Stimulated activated CD4-positive, alpha-beta T cell treated with anti-CD3 and anti-CD28 coated beads, Interleukin-4, amount 100 ng/mL, for 1 hour (primary cell): ENCODE measurements around the gene RNF144A.

ENCODE experiments used
- DNase-seq: peaks from one replicate; pipeline ENCODE4 v3.0.0-alpha.2; 2020

Gene RNF144A

GRCh38 chr2:7011356-7012083 lies 94.3 kb downstream of the RNF144A start:
- DNase-seq = no peak

- DNase-seq = no peak
Measured at GRCh38 chr2:7012141-7012764, 95.0 kb downstream of the RNF144A start.

GRCh38 chr2:7013471-7014160 lies 96.4 kb downstream of the RNF144A start:
- DNase-seq = no peak

- DNase-seq = peak; percentile 17
Measured at GRCh38 chr2:7014174-7014640, 97.0 kb downstream of the RNF144A start.

- DNase-seq = no peak
Measured at GRCh38 chr2:7015007-7015950, 98.1 kb downstream of the RNF144A start.

GRCh38 chr2:7016148-7016547 lies 98.9 kb downstream of the RNF144A start:
- no peak for DNase-seq

- no peak for DNase-seq
Measured at GRCh38 chr2:7016601-7017211, 99.5 kb downstream of the RNF144A start.

GRCh38 chr2:7017671-7018281 lies 100.6 kb downstream of the RNF144A start:
- no peak for DNase-seq

- no peak for DNase-seq
Measured at GRCh38 chr2:7018282-7018701, 101.1 kb downstream of the RNF144A start.

- DNase-seq = no peak
Measured at GRCh38 chr2:7018767-7019166, 101.6 kb downstream of the RNF144A start.

GRCh38 chr2:7019191-7019590 lies 102.0 kb downstream of the RNF144A start:
- DNase-seq = no peak

GRCh38 chr2:7020059-7020458 lies 102.8 kb downstream of the RNF144A start:
- DNase-seq = no peak

- no peak for DNase-seq
Measured at GRCh38 chr2:7020468-7020867, 103.3 kb downstream of the RNF144A start.

GRCh38 chr2:7020939-7021470 lies 103.8 kb downstream of the RNF144A start:
- no peak for DNase-seq

- DNase-seq = no peak
Measured at GRCh38 chr2:7022492-7023385, 105.5 kb downstream of the RNF144A start.

GRCh38 chr2:7023542-7023941 lies 106.3 kb downstream of the RNF144A start:
- no peak for DNase-seq

GRCh38 chr2:7024261-7024660 lies 107.0 kb downstream of the RNF144A start:
- no peak for DNase-seq

- DNase-seq = no peak
Measured at GRCh38 chr2:7025082-7025481, 107.9 kb downstream of the RNF144A start.

GRCh38 chr2:7026742-7027141 lies 109.5 kb downstream of the RNF144A start:
- DNase-seq = no peak

GRCh38 chr2:7027411-7027810 lies 110.2 kb downstream of the RNF144A start:
- DNase-seq = no peak
